Measurements from ENCODE around the gene ZNF44. TPM values are rescaled to one million over a fixed set of nuclear protein-coding genes. Genes with fewer than 3 reads are reported as not detected.

The ZNF44 gene
- total and polyA plus RNA-seq, 2 of the 13 experiments (the other 11 are each of a cell fraction or from before 2014, with no cell fraction given) = 6.9 to 15.7 TPM

DNA sequence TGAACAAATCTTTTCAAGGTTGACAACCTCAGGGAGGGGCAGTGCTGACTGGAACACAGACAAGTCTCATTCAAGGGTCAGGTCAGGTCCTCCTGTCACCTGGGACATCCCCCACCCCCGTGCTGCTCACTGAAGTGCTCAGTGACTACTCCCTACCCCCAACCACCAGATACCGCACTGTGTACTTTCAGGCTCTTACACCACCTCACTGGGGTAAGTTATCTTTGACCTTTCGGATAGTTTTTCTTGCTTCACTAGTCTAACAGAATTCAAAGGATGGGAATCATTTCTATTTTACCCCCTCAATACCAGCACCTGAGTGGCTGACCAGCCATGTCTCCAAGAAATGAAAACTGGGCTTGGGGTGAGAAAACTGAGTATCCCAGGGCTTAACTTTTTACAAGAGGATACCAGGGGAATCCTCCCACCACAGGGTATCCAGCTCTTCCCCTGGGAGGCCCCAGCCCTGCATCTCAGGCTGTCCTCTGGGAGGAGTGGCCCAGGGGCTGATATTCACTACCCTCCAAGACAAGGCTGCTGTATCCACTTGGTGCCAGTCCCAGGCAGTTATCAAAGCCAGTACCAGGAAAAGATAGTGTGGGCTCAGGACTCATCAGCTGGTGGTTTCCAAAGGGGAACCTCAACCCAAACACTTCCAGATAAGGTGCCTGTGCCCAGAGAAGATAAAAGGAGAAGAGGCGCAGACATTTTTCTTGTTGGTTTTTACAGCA is 36.7 kb upstream of the ZNF44 start (continued):
- TF ChIP-seq, protein P1, sequence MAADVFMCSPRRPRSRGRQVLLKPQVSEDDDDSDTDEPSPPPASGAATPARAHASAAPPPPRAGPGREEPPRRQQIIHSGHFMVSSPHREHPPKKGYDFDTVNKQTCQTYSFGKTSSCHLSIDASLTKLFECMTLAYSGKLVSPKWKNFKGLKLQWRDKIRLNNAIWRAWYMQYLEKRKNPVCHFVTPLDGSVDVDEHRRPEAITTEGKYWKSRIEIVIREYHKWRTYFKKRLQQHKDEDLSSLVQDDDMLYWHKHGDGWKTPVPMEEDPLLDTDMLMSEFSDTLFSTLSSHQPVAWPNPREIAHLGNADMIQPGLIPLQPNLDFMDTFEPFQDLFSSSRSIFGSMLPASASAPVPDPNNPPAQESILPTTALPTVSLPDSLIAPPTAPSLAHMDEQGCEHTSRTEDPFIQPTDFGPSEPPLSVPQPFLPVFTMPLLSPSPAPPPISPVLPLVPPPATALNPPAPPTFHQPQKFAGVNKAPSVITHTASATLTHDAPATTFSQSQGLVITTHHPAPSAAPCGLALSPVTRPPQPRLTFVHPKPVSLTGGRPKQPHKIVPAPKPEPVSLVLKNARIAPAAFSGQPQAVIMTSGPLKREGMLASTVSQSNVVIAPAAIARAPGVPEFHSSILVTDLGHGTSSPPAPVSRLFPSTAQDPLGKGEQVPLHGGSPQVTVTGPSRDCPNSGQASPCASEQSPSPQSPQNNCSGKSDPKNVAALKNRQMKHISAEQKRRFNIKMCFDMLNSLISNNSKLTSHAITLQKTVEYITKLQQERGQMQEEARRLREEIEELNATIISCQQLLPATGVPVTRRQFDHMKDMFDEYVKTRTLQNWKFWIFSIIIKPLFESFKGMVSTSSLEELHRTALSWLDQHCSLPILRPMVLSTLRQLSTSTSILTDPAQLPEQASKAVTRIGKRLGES (CRISPR knock-in tag; IDR thresholded peaks at IDR 0.05; ENCODE audit: borderline replicate concordance) = no peak
- TF ChIP-seq ZEB1 (IDR thresholded peaks at IDR 0.05; ENCODE audit: insufficient replicate concordance, low read depth) (no peak), RBM22 (optimal IDR thresholded peaks at IDR 0.05; ENCODE audit: low read length) (no peak), ZNF354B (CRISPR knock-in tag; IDR thresholded peaks at IDR 0.05) (no peak), HNRNPLL (IDR thresholded peaks at IDR 0.05; ENCODE audit: low read depth, low read length, poor library complexity, severe bottlenecking) (no peak), WIZ (CRISPR knock-in tag; IDR thresholded peaks at IDR 0.05) (no peak), ZNF552 (CRISPR knock-in tag; IDR thresholded peaks at IDR 0.05; ENCODE audit: borderline replicate concordance) (no peak), ZNF83 (CRISPR knock-in tag; IDR thresholded peaks at IDR 0.05; ENCODE audit: borderline replicate concordance) (no peak)
- TF ChIP-seq, protein P2, sequence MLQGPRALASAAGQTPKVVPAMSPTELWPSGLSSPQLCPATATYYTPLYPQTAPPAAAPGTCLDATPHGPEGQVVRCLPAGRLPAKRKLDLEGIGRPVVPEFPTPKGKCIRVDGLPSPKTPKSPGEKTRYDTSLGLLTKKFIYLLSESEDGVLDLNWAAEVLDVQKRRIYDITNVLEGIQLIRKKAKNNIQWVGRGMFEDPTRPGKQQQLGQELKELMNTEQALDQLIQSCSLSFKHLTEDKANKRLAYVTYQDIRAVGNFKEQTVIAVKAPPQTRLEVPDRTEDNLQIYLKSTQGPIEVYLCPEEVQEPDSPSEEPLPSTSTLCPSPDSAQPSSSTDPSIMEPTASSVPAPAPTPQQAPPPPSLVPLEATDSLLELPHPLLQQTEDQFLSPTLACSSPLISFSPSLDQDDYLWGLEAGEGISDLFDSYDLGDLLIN (CRISPR knock-in tag; IDR thresholded peaks at IDR 0.05; ENCODE audit: borderline replicate concordance) = no peak
- TF ChIP-seq, protein P3, sequence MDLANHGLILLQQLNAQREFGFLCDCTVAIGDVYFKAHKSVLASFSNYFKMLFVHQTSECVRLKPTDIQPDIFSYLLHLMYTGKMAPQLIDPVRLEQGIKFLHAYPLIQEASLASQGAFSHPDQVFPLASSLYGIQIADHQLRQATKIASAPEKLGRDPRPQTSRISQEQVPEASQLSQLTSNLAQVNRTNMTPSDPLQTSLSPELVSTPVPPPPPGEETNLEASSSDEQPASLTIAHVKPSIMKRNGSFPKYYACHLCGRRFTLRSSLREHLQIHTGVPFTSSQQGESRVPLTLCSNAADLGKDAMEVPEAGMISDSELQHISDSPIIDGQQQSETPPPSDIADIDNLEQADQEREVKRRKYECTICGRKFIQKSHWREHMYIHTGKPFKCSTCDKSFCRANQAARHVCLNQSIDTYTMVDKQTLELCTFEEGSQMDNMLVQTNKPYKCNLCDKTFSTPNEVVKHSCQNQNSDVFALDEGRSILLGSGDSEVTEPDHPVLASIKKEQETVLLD (CRISPR knock-in tag; IDR thresholded peaks at IDR 0.05; ENCODE audit: low read depth) = no peak; the same call in 1 of the 2 replicates
- TF ChIP-seq, protein P4, sequence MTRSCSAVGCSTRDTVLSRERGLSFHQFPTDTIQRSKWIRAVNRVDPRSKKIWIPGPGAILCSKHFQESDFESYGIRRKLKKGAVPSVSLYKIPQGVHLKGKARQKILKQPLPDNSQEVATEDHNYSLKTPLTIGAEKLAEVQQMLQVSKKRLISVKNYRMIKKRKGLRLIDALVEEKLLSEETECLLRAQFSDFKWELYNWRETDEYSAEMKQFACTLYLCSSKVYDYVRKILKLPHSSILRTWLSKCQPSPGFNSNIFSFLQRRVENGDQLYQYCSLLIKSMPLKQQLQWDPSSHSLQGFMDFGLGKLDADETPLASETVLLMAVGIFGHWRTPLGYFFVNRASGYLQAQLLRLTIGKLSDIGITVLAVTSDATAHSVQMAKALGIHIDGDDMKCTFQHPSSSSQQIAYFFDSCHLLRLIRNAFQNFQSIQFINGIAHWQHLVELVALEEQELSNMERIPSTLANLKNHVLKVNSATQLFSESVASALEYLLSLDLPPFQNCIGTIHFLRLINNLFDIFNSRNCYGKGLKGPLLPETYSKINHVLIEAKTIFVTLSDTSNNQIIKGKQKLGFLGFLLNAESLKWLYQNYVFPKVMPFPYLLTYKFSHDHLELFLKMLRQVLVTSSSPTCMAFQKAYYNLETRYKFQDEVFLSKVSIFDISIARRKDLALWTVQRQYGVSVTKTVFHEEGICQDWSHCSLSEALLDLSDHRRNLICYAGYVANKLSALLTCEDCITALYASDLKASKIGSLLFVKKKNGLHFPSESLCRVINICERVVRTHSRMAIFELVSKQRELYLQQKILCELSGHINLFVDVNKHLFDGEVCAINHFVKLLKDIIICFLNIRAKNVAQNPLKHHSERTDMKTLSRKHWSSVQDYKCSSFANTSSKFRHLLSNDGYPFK (CRISPR knock-in tag; IDR thresholded peaks at IDR 0.05; ENCODE audit: borderline replicate concordance) = no peak

Measured in HepG2 (cell line).